ENCODE data around the gene HACD2.

The HACD2 gene

DNA sequence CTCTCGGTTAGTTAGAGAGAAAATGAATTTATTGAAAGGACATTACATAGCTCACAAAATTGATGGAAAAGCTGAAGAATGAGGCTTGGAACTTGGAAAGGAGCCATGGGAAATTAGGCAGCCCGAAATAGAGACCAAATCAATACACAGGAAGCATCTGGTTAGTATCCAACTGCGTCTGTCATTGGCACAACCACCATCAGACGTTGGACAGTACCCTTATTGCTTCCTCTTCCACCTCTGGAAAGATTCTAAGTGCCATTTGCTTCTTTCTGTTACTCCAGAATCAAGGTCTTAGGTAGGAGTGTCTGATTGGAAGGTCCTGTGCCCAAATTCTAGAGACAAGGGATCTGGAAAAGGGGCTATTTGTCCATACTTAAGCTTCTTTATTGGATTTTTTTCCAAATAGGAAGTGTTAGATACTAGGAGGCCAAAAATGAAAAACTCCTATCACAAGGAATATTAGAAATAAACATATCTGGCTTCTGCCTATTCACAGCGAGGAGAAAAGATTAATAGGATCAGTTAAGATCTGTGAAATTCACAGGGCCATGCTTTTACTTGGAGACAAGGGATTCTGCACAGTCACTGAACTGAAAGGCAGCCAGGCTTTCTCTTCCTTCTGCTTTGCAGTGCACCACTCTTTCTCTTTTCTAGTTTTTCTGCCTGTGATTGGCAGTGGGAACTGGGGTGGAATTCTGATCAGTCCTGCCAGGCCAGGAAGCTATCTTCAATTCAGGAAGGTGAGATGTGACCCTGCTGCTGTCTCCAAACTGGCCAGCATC, 10.7 kb upstream of the HACD2 start:
- H3K4me3 Mint-ChIP-seq: no peak overlapping the region
- peaks cover 5% of the 10 kb centered on the region for H3K9me3 Mint-ChIP-seq
- H3K4me1 Mint-ChIP-seq: no peaks in the 10 kb centered on the region
- ATAC-seq (no peak), DNase-seq (ENCODE audit: low spot score in 2 of 2) (no peak)
- no peaks in the 10 kb centered on the region for H3K36me3 Mint-ChIP-seq
- H3K27ac Mint-ChIP-seq: no peak overlapping the region

DNA sequence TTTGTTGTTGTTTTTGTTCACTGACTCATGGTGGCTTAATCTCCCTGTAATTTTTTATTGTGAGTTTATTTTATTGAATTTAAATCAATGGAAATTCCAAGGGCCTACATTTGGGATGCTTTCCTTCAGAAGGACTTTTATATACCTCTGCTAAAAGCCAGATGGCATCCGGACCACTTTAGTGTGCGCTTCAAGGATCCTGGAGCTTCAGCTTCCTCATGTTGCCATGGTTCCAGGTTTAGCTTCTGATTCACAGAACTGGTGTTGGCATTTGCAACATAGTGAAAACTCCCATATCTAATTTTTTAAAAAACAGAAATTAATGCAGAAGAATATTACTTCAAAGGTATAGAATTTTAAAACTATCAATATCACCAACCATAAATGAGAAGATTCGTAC, 8.5 kb upstream of the HACD2 start:
- Mint-ChIP-seq H3K4me1 (no peaks in the 10 kb centered on the region), H3K9me3 (peaks cover 11% of the 10 kb centered on the region), H3K36me3 (no peaks in the 10 kb centered on the region), H3K4me3 (no peak overlapping the region), H3K27ac (no peak overlapping the region)
- no peak for ATAC-seq
- no peak for DNase-seq (ENCODE audit: low spot score in 2 of 2)

DNA sequence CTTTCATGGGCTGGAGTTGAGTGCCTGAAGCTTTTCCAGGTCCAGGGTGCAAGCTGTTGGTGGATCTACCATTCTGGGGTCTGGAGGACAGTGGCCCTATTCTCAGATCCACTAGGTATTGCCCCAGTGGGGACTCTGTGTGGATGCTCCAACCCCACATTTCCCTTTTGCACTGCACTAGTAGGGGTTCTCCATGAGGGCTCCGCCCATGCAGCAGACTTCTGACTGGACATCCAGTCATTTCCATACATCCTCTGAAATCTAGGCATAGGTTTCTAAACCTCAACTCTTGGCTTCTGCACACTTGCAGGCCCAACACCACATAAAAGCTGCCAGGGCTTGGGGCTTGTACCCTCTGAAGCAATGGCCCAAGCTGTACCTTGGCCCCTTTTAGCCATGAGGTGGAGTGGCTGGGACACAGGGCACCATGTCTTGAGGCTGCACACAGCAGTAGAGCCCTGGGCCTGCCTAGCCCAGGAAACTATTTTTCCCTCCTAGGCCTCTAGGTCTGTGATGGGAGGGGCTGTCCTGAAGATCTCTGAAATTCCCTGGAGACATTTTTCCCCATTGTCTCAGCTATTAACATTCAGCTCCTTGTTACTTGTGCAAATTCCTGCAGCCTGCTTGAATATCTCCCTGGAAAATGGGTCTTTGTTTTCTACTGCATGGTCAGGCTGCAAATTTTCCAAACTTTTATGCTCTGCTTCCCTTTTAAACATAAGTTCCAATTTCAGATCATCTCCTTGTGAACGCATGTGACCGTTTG, 6.0 kb upstream of the HACD2 start:
- DNase-seq (ENCODE audit: low spot score in 2 of 2): no peak
- ATAC-seq: no peak
- peaks cover 6% of the 10 kb centered on the region for H3K4me1 Mint-ChIP-seq
- no peak overlapping the region for H3K4me3 Mint-ChIP-seq
- no peaks in the 10 kb centered on the region for H3K36me3 Mint-ChIP-seq
- H3K9me3 Mint-ChIP-seq: peaks cover 11% of the 10 kb centered on the region
- H3K27ac Mint-ChIP-seq: no peak overlapping the region

DNA sequence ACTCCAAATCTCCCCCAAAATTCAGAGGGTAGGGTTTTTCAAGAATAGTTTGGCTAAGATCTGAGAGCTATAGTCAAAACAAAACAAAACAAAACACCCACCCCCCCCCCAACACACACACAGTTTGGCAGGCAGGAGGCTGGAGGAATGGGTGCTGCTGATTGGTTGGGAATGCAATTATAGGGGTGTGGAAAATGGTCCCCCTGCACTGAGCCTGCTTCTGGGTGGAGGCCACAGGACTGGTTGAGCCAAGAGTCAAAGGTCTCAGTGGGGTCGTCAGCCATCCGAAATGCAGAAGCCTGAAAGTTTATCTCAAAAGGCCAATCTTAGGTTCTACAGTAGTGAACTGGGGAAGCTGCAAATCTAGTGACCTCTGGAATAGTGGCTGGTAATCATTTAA, 2.5 kb upstream of the HACD2 start:
- Mint-ChIP-seq H3K27ac (no peak overlapping the region), H3K4me3 (no peak overlapping the region), H3K9me3 (peaks cover 9% of the 10 kb centered on the region), H3K36me3 (no peaks in the 10 kb centered on the region), H3K4me1 (peaks cover 12% of the 10 kb centered on the region)
- no peak for ATAC-seq
- DNase-seq (ENCODE audit: low spot score in 2 of 2): no peak

DNA sequence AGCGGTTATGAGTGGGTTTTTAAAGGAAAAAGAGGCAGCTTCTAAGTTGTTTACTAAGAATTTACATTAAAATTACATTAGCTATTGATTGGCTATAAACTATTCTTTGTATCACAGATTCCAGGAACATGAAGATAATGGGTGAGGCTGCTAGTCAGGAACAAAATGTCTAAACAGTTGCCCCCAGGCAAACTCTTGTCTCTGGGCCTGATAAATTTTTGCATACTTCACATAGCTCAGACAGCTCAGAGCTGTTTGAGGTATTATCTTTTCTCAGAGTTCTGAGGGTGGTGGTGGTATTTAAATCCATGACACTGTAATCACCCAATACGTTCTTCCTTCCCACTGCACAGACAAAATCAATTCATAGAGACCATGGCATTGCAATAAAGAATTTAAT, 2.1 kb upstream of the HACD2 start:
- peaks cover under 1% of the 10 kb centered on the region for H3K36me3 Mint-ChIP-seq
- DNase-seq (ENCODE audit: low spot score in 2 of 2) (no peak), ATAC-seq (no peak)
- peaks cover 9% of the 10 kb centered on the region for H3K9me3 Mint-ChIP-seq
- no peak overlapping the region for H3K27ac Mint-ChIP-seq
- H3K4me3 Mint-ChIP-seq: no peak overlapping the region
- H3K4me1 Mint-ChIP-seq: peaks cover 12% of the 10 kb centered on the region

- peaks cover 6% of the 10 kb centered on the region for H3K9me3 Mint-ChIP-seq
These were observed 1.3 kb upstream of the HACD2 start for GRCh38 chr3:123586131-123586530.

GRCh38 chr3:123584284-123584987, 417 bp downstream of the HACD2 start:
- no peak overlapping the region for H3K4me3 Mint-ChIP-seq
- DNase-seq (ENCODE audit: low spot score in 2 of 2) (no peak), ATAC-seq (peak; percentile 60)
- no peaks in the 10 kb centered on the region for H3K9me3 Mint-ChIP-seq
- H3K27ac Mint-ChIP-seq: no peak overlapping the region
- H3K4me1 Mint-ChIP-seq: peaks cover 12% of the 10 kb centered on the region
- H3K36me3 Mint-ChIP-seq: peaks cover 26% of the 10 kb centered on the region

More at GRCh38 chr3:123586131-123586530, 1.3 kb upstream of the HACD2 start:
- Mint-ChIP-seq H3K4me1 (peaks cover 12% of the 10 kb centered on the region), H3K36me3 (peaks cover 9% of the 10 kb centered on the region), H3K27ac (no peak overlapping the region), H3K4me3 (no peak overlapping the region)
- DNase-seq (ENCODE audit: low spot score in 2 of 2) (peak; percentile 14 to 68), ATAC-seq (no peak)

DNA sequence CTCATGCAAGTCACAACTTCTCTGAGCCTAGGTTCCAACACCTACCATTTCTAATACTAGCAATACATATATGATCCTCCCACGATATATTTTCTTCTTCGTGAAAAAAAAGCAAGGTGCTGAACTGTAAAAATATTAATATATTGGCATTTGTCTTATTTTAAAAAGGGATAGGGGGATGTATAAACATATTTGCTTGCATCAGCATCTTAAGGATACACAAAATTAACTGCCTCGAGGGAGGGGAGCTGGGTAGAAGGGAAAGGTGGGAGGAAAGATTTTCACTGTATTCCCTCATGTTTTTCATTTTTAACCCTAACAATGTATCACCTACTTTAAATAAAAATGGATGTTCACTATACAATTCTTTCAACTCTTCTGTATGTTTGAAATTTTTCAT, 1.3 kb downstream of the HACD2 start:
- ATAC-seq: no peak

GRCh38 chr3:123582315-123582714, 2.5 kb downstream of the HACD2 start:
- Mint-ChIP-seq H3K36me3 (peaks cover 47% of the 10 kb centered on the region), H3K27ac (no peak overlapping the region)
- ATAC-seq: no peak

More for the DNA sequence above, 1.3 kb downstream of the HACD2 start:
- Mint-ChIP-seq H3K9me3 (no peaks in the 10 kb centered on the region), H3K27ac (no peak overlapping the region), H3K36me3 (peaks cover 35% of the 10 kb centered on the region), H3K4me3 (no peak overlapping the region), H3K4me1 (peaks cover 12% of the 10 kb centered on the region)
- DNase-seq (ENCODE audit: low spot score in 2 of 2): no peak

DNA sequence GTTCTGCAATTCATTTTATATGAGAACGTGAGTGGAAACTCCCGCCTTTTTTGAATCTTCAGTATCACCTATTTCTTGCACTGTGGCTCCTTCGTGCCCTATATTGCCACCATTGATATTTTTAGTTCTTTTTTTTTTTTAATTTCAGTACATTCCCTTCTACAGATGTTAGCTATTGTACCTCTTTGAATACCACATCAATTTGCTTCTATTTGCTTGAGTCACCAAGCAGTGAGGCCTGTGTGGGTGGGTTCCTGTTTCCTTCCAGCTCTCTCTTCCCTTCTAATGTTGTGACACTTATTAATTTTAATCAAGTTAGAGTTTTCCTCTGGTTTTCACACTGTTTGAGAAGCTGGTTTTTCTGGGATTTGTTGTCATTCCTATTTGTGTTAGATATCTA, 8.7 kb downstream of the HACD2 start:
- Mint-ChIP-seq H3K27ac (peak overlapping the region; percentile 26), H3K9me3 (no peaks in the 10 kb centered on the region), H3K4me1 (peaks cover 9% of the 10 kb centered on the region), H3K36me3 (peaks cover 62% of the 10 kb centered on the region), H3K4me3 (no peak overlapping the region)
- DNase-seq (ENCODE audit: low spot score in 2 of 2): no peak
- no peak for ATAC-seq

More at GRCh38 chr3:123582315-123582714, 2.5 kb downstream of the HACD2 start:
- no peaks in the 10 kb centered on the region for H3K9me3 Mint-ChIP-seq
- H3K4me1 Mint-ChIP-seq: peaks cover 11% of the 10 kb centered on the region
- DNase-seq (ENCODE audit: low spot score in 2 of 2): no peak
- H3K4me3 Mint-ChIP-seq: no peak overlapping the region

- ATAC-seq (no peak), DNase-seq (ENCODE audit: low spot score in 2 of 2) (no peak)
- H3K36me3 Mint-ChIP-seq: peaks cover 27% of the 10 kb centered on the region
- H3K4me3 Mint-ChIP-seq: no peak overlapping the region
- H3K27ac Mint-ChIP-seq: no peak overlapping the region
- no peaks in the 10 kb centered on the region for H3K9me3 Mint-ChIP-seq
- H3K4me1 Mint-ChIP-seq: peaks cover 14% of the 10 kb centered on the region
These were observed 12.9 kb downstream of the HACD2 start for GRCh38 chr3:123571973-123572365.

- ATAC-seq (no peak), DNase-seq (ENCODE audit: low spot score in 2 of 2) (no peak)
- H3K27ac Mint-ChIP-seq: no peak overlapping the region
- H3K4me3 Mint-ChIP-seq: no peak overlapping the region
- H3K4me1 Mint-ChIP-seq: peaks cover 12% of the 10 kb centered on the region
- H3K9me3 Mint-ChIP-seq: no peaks in the 10 kb centered on the region
- H3K36me3 Mint-ChIP-seq: peaks cover 22% of the 10 kb centered on the region
These were observed 13.4 kb downstream of the HACD2 start for GRCh38 chr3:123571264-123571972.

- H3K4me1 Mint-ChIP-seq: peaks cover 14% of the 10 kb centered on the region
These were observed 16.0 kb downstream of the HACD2 start for GRCh38 chr3:123568875-123569274.

DNA sequence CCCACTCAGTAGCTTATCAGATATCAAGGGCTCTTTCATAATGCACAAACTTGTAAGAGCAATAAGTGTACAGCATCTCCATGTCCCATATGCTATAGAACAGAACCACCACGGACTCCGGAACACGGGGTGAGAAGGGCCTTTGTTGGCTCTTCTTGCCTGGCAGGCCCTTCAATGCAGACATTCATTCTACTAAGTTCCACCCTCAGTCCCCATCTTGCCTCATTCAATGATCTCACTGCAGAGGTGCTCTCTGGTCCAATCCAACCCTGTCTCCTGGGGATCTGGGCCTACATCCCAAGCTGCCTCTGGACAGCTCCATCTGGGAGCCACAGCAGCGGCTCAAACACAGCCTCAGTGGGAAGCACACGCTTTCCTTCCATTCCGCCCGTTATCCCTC, 16.8 kb downstream of the HACD2 start:
- DNase-seq (ENCODE audit: low spot score in 2 of 2) (no peak), ATAC-seq (no peak)
- no peaks in the 10 kb centered on the region for H3K9me3 Mint-ChIP-seq
- H3K4me1 Mint-ChIP-seq: peaks cover 22% of the 10 kb centered on the region
- no peak overlapping the region for H3K4me3 Mint-ChIP-seq
- H3K27ac Mint-ChIP-seq: peak overlapping the region; percentile 8
- peaks cover 10% of the 10 kb centered on the region for H3K36me3 Mint-ChIP-seq

More at GRCh38 chr3:123568875-123569274, 16.0 kb downstream of the HACD2 start:
- H3K27ac Mint-ChIP-seq: peak overlapping the region; percentile 8
- no peaks in the 10 kb centered on the region for H3K9me3 Mint-ChIP-seq
- peaks cover 10% of the 10 kb centered on the region for H3K36me3 Mint-ChIP-seq
- H3K4me3 Mint-ChIP-seq: no peak overlapping the region
- DNase-seq (ENCODE audit: low spot score in 2 of 2) (no peak), ATAC-seq (no peak)

DNA sequence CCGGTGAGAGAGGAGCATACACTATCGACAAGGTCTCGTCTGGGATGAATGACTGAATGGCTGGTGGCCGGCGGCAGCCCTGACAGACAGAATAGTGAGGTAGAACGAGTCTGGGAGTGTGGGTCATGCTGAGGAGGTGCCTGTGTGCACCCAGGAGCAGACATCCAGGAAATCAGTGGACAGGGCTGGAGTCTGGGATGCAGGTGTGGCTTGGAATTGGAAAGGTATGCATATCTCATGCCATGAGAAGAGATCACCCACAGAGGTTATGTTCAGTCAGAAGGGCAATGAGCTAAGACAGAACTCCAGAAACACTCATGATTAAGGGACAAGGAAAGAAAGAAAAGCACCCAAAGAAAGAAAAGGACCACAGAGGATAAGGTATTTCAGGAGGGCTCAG, 20.8 kb downstream of the HACD2 start:
- Mint-ChIP-seq H3K4me3 (no peak overlapping the region), H3K4me1 (peaks cover 25% of the 10 kb centered on the region), H3K9me3 (no peaks in the 10 kb centered on the region), H3K27ac (peak overlapping the region; percentile 77), H3K36me3 (no peaks in the 10 kb centered on the region)
- DNase-seq (ENCODE audit: low spot score in 2 of 2) (no peak), ATAC-seq (no peak)

Measured in stimulated activated effector memory CD8-positive, alpha-beta T cell treated with anti-CD3 and anti-CD28 coated beads, Interleukin-12 subunit alpha, Interleukin-12 subunit beta, amount 100 ng/mL, for 72 hours (primary cell).